Activated CD8-positive, alpha-beta T cell treated with anti-CD3 and anti-CD28 coated beads, Interleukin-2, amount 10 ng/mL, durations not matched to agents 7 days and 5 days (primary cell): ENCODE measurements around the gene MEP1A. TPM values are rescaled to one million over a fixed set of nuclear protein-coding genes. Genes with fewer than 3 reads are reported as not detected.
"Not testable (repeated sequence)": the region's sequence is repeated elsewhere in the genome, so short reads cannot be mapped to it uniquely, and the experiment has no call there.

Experiments used
- ATAC-seq: fragments of 150-1000 bp; cut with Tn5 transposase; one replicate; pipeline ENCODE4 v1.10.0; 2021; ENCODE audit warnings: moderate library complexity
- CTCF ChIA-PET: fragments of 350-600 bp; sonication (Branson Sonifier 250); formaldehyde crosslinking; loops from one replicate; lab custom pipeline; 2021; ENCODE audit warnings: antibody characterized with exemption; lab: Charles Lee
- POLR2A ChIA-PET: fragments of 350-600 bp; sonication (Branson Sonifier 250); formaldehyde crosslinking; loops from one replicate; lab custom pipeline; 2021; ENCODE audit warnings: antibody characterized with exemption; lab: Charles Lee
- DNase-seq: peaks from one replicate; pipeline ENCODE4 v3.0.0-alpha.2; 2020
- H3K27ac Mint-ChIP-seq: one replicate; pipeline ENCODE4 v1.8.0; 2021; ENCODE audit warnings: mild to moderate bottlenecking, mixed read lengths
- H3K27me3 Mint-ChIP-seq: one replicate; pipeline ENCODE4 v1.8.0; 2021; ENCODE audit warnings: low read depth, mixed read lengths
- H3K36me3 Mint-ChIP-seq: one replicate; pipeline ENCODE4 v1.8.0; 2021; ENCODE audit warnings: low read depth, mixed read lengths
- H3K4me1 Mint-ChIP-seq: one replicate; pipeline ENCODE4 v1.8.0; 2021; ENCODE audit warnings: low read depth, mixed read lengths
- H3K4me3 Mint-ChIP-seq: one replicate; pipeline ENCODE4 v1.8.0; 2021; ENCODE audit warnings: mild to moderate bottlenecking, mixed read lengths
- H3K9me3 Mint-ChIP-seq: one replicate; pipeline ENCODE4 v1.8.0; 2022; ENCODE audit warnings: mixed read lengths; ENCODE audit not compliant: insufficient read depth
- total RNA-seq, 2 experiments: library from RNA; stranded (reverse); gene quantifications; one replicate each; pipeline ENCODE4 v1.2.3, GENCODE V29; 2021

MEP1A gene
- total RNA-seq, 2 experiments from 2014 or later, result not detected

DNA sequence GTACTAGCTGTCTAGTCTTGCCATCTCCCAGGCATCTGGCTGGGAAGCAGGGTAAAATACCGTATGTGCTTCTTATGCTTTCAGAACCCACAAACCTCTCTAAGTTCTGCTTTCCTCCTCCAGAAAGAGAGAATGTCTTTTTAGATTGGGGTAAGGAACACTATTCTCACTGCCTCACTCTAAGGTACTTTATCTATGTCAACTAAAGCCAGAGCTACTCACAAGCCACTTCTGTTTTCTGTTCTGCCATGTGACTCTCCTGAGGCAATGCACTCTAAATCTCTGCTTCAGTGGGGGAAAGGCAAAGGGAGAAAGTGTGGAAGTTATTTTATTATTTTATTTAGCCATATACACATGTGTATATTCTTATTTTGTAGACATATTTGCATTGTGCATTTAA lies 15.6 kb downstream of the MEP1A start:
- Mint-ChIP-seq H3K4me1 (no peaks in the 10 kb centered on the region), H3K36me3 (no peaks in the 10 kb centered on the region), H3K27me3 (peaks cover 12% of the 10 kb centered on the region), H3K27ac (no peak overlapping the region), H3K4me3 (no peak overlapping the region), H3K9me3 (no peaks in the 10 kb centered on the region)
- no peak for ATAC-seq
- POLR2A ChIA-PET, result no interaction called here
- DNase-seq, result no peak
- CTCF ChIA-PET, result no interaction called here

DNA sequence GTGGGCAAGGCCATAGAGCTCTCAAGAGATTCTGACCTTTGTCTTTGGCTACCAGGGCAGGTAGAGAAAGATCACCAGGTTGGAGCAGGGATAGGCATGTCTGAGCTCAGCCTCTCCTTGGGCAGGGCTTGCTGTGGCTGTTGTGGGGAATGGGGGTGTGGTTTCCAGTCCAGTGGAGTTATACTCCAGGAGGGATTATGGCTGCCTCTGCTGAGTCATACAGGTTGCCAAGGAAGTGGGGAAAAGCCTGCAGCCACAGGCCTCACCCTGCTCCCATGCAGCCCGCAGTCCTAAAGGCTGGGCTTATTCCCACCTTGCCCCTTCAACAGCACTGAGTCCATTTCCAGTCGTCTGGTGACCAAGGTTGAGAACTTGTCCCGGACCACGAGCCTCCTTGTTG lies 21.9 kb downstream of the MEP1A start:
- H3K4me1 Mint-ChIP-seq, result no peaks in the 10 kb centered on the region
- H3K4me3 Mint-ChIP-seq, result no peak overlapping the region
- peaks cover 8% of the 10 kb centered on the region for H3K27me3 Mint-ChIP-seq
- ChIA-PET POLR2A (no interaction called here), CTCF (no interaction called here)
- ATAC-seq, result no peak
- H3K36me3 Mint-ChIP-seq, result no peaks in the 10 kb centered on the region
- DNase-seq, result no peak
- no peak overlapping the region for H3K27ac Mint-ChIP-seq
- H3K9me3 Mint-ChIP-seq, result no peaks in the 10 kb centered on the region

DNA sequence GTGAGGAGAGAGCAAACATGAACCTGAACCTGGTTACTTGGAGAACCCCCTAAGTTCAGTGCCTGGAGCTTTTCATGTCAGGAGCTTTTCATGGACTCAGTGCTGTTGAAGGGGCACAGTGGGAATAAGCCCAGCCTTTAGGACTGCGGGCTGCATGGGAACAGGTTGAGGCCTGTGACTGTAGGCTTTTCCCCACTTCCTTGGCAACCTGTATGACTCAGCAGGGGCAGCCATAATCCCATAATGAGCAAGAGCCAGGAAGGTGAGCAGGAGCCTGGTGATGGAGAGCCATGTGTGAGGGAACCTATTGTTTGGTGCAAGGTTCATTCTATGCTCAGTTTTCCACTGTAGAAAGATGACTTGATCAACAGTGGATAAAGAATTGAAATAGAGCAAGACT lies 23.4 kb downstream of the MEP1A start:
- no peaks in the 10 kb centered on the region for H3K9me3 Mint-ChIP-seq
- no peak overlapping the region for H3K4me3 Mint-ChIP-seq
- DNase-seq (no peak), ATAC-seq (no peak)
- H3K36me3 Mint-ChIP-seq, result no peaks in the 10 kb centered on the region
- H3K27ac Mint-ChIP-seq, result no peak overlapping the region
- H3K4me1 Mint-ChIP-seq, result no peaks in the 10 kb centered on the region
- peaks cover 3% of the 10 kb centered on the region for H3K27me3 Mint-ChIP-seq
- ChIA-PET CTCF (no interaction called here), POLR2A (no interaction called here)

DNA sequence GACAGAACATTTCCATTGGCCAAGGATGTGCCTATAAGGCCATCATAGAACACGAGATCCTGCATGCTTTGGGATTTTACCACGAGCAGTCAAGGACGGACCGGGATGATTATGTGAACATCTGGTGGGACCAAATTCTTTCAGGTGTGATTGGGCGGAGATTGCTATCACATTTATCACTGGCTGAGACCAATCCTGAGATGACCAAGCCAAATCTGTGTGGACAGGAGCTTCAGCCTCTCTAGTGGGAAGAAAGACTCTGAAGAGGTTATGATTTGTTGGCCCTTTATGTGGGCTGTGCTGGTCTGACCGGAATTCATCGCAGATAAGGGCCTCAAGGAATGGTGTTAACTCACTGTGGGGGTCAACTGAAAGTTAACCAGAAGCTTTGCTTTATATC lies 26.4 kb downstream of the MEP1A start:
- ChIA-PET CTCF (no interaction called here), POLR2A (no interaction called here)
- Mint-ChIP-seq H3K4me3 (no peak overlapping the region), H3K4me1 (no peaks in the 10 kb centered on the region), H3K9me3 (no peaks in the 10 kb centered on the region), H3K27me3 (peaks cover 3% of the 10 kb centered on the region), H3K27ac (no peak overlapping the region), H3K36me3 (no peaks in the 10 kb centered on the region)
- ATAC-seq, result no peak
- DNase-seq, result no peak

GRCh38 chr6:46821458-46821881 lies 28.3 kb downstream of the MEP1A start:
- POLR2A ChIA-PET, result no interaction called here
- H3K36me3 Mint-ChIP-seq, result no peaks in the 10 kb centered on the region
- peaks cover 5% of the 10 kb centered on the region for H3K27me3 Mint-ChIP-seq
- DNase-seq (no peak), ATAC-seq (no peak)
- no peak overlapping the region for H3K27ac Mint-ChIP-seq
- H3K4me1 Mint-ChIP-seq, result no peaks in the 10 kb centered on the region
- H3K4me3 Mint-ChIP-seq, result no peak overlapping the region
- H3K9me3 Mint-ChIP-seq, result no peaks in the 10 kb centered on the region
- CTCF ChIA-PET, result no interaction called here

- ChIA-PET POLR2A (no interaction called here), CTCF (no interaction called here)
- H3K27me3 Mint-ChIP-seq, result peaks cover 9% of the 10 kb centered on the region
- no peaks in the 10 kb centered on the region for H3K36me3 Mint-ChIP-seq
- no peak overlapping the region for H3K4me3 Mint-ChIP-seq
- no peaks in the 10 kb centered on the region for H3K4me1 Mint-ChIP-seq
- no peak for ATAC-seq
- no peak for DNase-seq
- no peak overlapping the region for H3K27ac Mint-ChIP-seq
- H3K9me3 Mint-ChIP-seq, result no peaks in the 10 kb centered on the region
Observed at GRCh38 chr6:46828939-46829338, 35.8 kb downstream of the MEP1A start.

DNA sequence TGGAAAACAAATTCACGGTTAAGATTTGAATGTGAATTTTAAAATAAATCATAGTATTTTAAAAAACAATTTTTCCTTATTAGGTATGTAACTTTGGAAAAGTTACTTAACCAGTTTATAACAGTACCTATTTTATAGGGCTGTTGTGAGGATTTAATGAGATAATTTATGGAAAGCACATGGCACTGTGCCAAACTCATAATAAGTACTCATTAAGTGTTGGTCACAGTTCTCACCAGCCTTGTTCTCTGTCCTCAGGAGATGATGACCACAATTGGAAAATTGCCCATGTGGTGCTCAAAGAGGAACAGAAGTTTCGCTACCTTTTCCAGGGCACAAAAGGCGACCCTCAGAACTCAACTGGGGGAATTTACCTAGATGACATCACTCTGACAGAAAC lies 39.6 kb downstream of the MEP1A start:
- no peaks in the 10 kb centered on the region for H3K36me3 Mint-ChIP-seq
- DNase-seq (no peak), ATAC-seq (no peak)
- peaks cover 7% of the 10 kb centered on the region for H3K27me3 Mint-ChIP-seq
- H3K4me1 Mint-ChIP-seq, result no peaks in the 10 kb centered on the region
- H3K27ac Mint-ChIP-seq, result no peak overlapping the region
- POLR2A ChIA-PET, result no interaction called here
- H3K9me3 Mint-ChIP-seq, result no peaks in the 10 kb centered on the region
- CTCF ChIA-PET, result no interaction called here
- no peak overlapping the region for H3K4me3 Mint-ChIP-seq

DNA sequence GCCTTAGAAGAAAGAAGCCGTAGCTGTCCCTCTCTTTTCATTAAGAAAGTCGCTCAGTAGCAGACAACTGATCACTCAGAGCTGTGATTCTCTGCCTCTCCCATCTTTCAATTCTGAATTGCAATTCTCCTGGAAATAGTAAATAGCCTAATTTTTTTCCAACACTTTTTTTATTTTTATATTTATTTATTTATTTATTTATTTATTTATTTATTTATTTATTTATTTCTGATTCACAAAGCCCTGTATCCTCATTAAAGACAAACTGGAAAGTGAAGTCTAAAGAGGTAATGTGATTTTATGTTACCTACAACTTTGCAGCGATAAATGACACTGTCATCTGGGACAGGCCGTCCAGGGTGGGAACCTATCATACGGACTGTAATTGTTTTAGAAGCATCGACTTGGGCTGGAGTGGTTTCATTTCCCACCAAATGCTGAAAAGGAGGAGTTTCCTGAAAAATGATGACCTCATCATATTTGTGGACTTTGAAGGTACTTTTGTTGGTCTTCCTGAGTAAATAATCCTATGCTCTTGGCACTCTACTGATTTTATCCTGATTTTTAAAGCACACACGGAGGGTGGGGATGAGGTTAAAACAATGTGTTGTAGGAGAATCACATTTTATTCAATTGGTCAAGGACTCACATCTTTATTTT lies 41.2 kb downstream of the MEP1A start:
- POLR2A ChIA-PET, H3K4me3 Mint-ChIP-seq, H3K27me3 Mint-ChIP-seq, H3K9me3 Mint-ChIP-seq, H3K4me1 Mint-ChIP-seq, H3K36me3 Mint-ChIP-seq, DNase-seq, ATAC-seq, H3K27ac Mint-ChIP-seq: not testable (repeated sequence)
- CTCF ChIA-PET, result interaction anchor here (1.1 kb wide), 1 partner anchor 14 kb away, joined by 3 read pairs; no protein-coding TSS in a partner anchor

- DNase-seq, POLR2A ChIA-PET, CTCF ChIA-PET, H3K4me1 Mint-ChIP-seq, H3K27me3 Mint-ChIP-seq, ATAC-seq, H3K9me3 Mint-ChIP-seq, H3K4me3 Mint-ChIP-seq, H3K27ac Mint-ChIP-seq, H3K36me3 Mint-ChIP-seq: not testable (repeated sequence)
Observed at GRCh38 chr6:46834991-46835390, 41.8 kb downstream of the MEP1A start.

GRCh38 chr6:46838033-46838432 lies 44.8 kb downstream of the MEP1A start:
- ChIA-PET CTCF (no interaction called here), POLR2A (no interaction called here)
- no peak for ATAC-seq
- DNase-seq, result no peak
- Mint-ChIP-seq H3K9me3 (peaks cover 17% of the 10 kb centered on the region), H3K36me3 (no peaks in the 10 kb centered on the region), H3K4me3 (no peak overlapping the region), H3K4me1 (no peaks in the 10 kb centered on the region), H3K27me3 (no peaks in the 10 kb centered on the region), H3K27ac (no peak overlapping the region)

DNA sequence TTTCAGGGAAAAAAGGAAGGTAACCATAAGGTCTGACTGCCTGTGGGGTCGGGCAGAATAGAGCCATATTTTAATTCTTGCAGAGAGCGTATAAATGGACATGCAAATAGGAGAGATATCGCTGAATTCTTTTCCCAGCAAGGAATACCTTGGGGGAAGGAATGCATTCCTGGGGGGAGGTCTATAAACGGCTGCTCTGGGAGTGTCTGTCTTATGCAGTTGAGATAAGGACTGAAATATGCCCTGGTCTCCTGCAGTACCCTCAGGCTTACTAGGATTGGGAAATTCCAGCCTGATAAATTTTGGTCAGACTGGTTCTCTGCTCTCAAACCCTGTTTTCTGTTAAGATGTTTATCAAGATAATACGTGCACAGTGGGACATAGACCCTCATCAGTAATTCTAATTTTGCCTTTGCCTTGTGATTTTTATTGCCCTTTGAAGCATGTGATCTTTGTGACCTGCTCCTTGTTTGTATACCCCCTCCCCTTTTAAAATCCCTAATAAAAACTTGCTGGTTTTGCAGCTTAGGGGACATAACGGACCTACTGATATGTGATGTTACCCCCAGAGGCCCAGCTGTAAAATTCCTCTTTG lies 49.2 kb downstream of the MEP1A start:
- H3K4me1 Mint-ChIP-seq, H3K36me3 Mint-ChIP-seq, H3K4me3 Mint-ChIP-seq, H3K27ac Mint-ChIP-seq, DNase-seq, POLR2A ChIA-PET, ATAC-seq, CTCF ChIA-PET, H3K27me3 Mint-ChIP-seq: not testable (repeated sequence)
- peaks cover 22% of the 10 kb centered on the region for H3K9me3 Mint-ChIP-seq

DNA sequence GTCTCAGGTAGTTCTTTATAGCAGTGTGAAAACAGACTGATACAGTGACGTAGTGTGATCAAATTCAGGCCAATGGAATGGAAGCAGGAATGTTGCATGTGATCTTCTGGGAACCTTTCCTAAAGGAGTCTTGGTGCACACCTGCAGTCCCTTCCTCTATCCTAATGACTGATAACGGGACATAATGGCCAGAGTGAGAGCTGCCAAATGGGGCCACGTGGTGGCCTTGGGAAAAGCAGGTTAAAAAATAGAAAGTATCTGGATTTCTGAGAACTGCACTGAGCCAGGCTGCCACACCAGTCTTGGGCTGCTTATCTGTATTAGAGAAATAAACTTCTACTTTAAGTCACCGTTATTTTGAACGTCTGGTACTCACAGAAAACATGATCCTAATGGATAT lies 51.9 kb downstream of the MEP1A start:
- DNase-seq (no peak), ATAC-seq (no peak)
- H3K4me3 Mint-ChIP-seq, result no peak overlapping the region
- peaks cover 18% of the 10 kb centered on the region for H3K9me3 Mint-ChIP-seq
- POLR2A ChIA-PET, result no interaction called here
- peaks cover 13% of the 10 kb centered on the region for H3K27me3 Mint-ChIP-seq
- peaks cover 5% of the 10 kb centered on the region for H3K4me1 Mint-ChIP-seq
- no peak overlapping the region for H3K27ac Mint-ChIP-seq
- no peaks in the 10 kb centered on the region for H3K36me3 Mint-ChIP-seq
- CTCF ChIA-PET, result no interaction called here
